ENCODE data around the gene RRM2. TPM values are rescaled to one million over a fixed set of nuclear protein-coding genes. Genes with fewer than 3 reads are reported as not detected.

The RRM2 gene
- total and polyA plus RNA-seq, 2 donors (not counting 1 experiment from before 2014, with no cell fraction given): 6.1 to 36.3 TPM

DNA sequence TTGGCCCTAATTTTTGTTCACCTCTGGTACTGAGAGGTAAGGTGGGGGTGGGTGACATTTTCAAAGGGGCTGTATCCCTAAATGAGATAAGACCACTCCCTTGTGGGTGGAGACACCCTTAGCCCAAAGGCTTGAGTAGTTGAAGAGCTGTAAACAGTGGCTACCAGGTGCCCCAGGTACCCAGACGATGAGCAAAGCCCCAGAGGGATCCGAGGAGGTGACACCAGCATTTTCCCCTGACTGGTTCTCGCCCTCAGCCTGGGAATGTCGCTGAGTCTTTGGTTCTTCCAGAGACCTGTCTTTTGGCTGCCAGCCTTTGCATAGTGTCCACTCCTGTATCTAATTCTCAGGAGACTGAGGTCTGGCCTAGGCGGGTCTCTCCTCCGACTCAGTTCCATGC, 36.5 kb downstream of the RRM2 start:
- H3K9me3 ChIP-seq (ENCODE audit: control insufficient read depth, insufficient read depth, low read depth, low read length): no peaks in the 10 kb centered on the region
- DNase-seq (ENCODE audit: low read depth in 2 of 2): no peak
- H4K20me1 ChIP-seq (ENCODE audit: control insufficient read depth, extremely low read depth, insufficient read depth, low read length): no peaks in the 10 kb centered on the region
- no peak overlapping the region for H3K27ac ChIP-seq (ENCODE audit: insufficient read depth, low read length)
- no peaks in the 10 kb centered on the region for H3K79me2 ChIP-seq (ENCODE audit: control insufficient read depth, insufficient read depth, low read length)
- no peaks in the 10 kb centered on the region for H3K36me3 ChIP-seq (ENCODE audit: control insufficient read depth, insufficient read depth, low read length)
- TF ChIP-seq EZH2 (IDR thresholded peaks at IDR 0.05; ENCODE audit: low read length, missing control alignments) (no peak), CTCF (conservative IDR thresholded peaks at IDR 0.05 in 1 of 2, IDR thresholded peaks at IDR 0.05 in 1 of 2; ENCODE audit: low read depth in 1 of 2, low read length in 2 of 2) (no peak)
- no peak overlapping the region for H3K4me2 ChIP-seq (ENCODE audit: extremely low read depth, insufficient read depth, low read length)
- no peak overlapping the region for H3K4me3 ChIP-seq (replicated peaks in 1 of 4; ENCODE audit: control extremely low read depth in 1 of 4, insufficient read depth in 1 of 4, low read depth in 3 of 4, low read length in 4 of 4)
- H3K27me3 ChIP-seq (ENCODE audit: control insufficient read depth, insufficient read depth, low read length): no peaks in the 10 kb centered on the region
- no peak overlapping the region for H2AFZ ChIP-seq (ENCODE audit: low read length)
- H3K4me1 ChIP-seq (ENCODE audit: control insufficient read depth, extremely low read depth, insufficient read depth, low read length): no peaks in the 10 kb centered on the region
- no peak overlapping the region for H3K9ac ChIP-seq (ENCODE audit: insufficient read depth, low read length)

DNA sequence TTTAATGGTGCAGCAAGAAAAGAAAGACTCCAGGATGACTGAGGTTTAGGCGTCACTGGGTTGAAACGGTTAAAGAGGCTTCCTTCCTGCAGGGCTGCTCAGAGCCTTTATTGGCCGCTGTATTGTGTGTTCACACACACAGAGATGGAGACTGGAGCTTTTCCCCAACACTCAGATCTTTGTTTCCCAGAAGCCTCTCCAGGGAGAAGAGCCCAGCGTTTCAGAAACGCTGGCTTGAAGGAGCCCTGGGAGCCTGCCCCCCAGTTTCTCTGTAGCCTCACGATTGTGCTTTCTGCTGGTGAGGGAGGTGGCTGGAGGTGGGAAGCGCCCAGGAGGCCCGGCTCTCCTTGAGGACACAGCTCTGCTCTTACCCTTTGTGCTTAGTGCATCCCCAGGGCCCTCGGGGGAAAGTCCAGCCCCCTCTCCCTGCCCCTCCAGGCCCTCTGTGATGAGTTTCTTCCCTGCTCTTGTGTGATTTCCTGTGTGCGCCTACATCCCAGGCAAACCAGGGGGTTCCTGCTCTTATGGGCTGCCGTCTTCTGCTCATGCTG, 37.1 kb downstream of the RRM2 start:
- TF ChIP-seq EZH2 (IDR thresholded peaks at IDR 0.05; ENCODE audit: low read length, missing control alignments) (no peak), CTCF (conservative IDR thresholded peaks at IDR 0.05 in 1 of 2, IDR thresholded peaks at IDR 0.05 in 1 of 2; ENCODE audit: low read depth in 1 of 2, low read length in 2 of 2) (no peak)
- H3K27ac ChIP-seq (ENCODE audit: insufficient read depth, low read length): no peak overlapping the region
- H2AFZ ChIP-seq (ENCODE audit: low read length): no peak overlapping the region
- no peaks in the 10 kb centered on the region for H3K9me3 ChIP-seq (ENCODE audit: control insufficient read depth, insufficient read depth, low read depth, low read length)
- no peaks in the 10 kb centered on the region for H3K36me3 ChIP-seq (ENCODE audit: control insufficient read depth, insufficient read depth, low read length)
- no peak for DNase-seq (ENCODE audit: low read depth in 2 of 2)
- H3K4me2 ChIP-seq (ENCODE audit: extremely low read depth, insufficient read depth, low read length): no peak overlapping the region
- no peaks in the 10 kb centered on the region for H3K4me1 ChIP-seq (ENCODE audit: control insufficient read depth, extremely low read depth, insufficient read depth, low read length)
- no peaks in the 10 kb centered on the region for H3K79me2 ChIP-seq (ENCODE audit: control insufficient read depth, insufficient read depth, low read length)
- no peak overlapping the region for H3K4me3 ChIP-seq (replicated peaks in 1 of 4; ENCODE audit: control extremely low read depth in 1 of 4, insufficient read depth in 1 of 4, low read depth in 3 of 4, low read length in 4 of 4)
- H3K27me3 ChIP-seq (ENCODE audit: control insufficient read depth, insufficient read depth, low read length): no peaks in the 10 kb centered on the region
- H4K20me1 ChIP-seq (ENCODE audit: control insufficient read depth, extremely low read depth, insufficient read depth, low read length): no peaks in the 10 kb centered on the region
- H3K9ac ChIP-seq (ENCODE audit: insufficient read depth, low read length): no peak overlapping the region

GRCh38 chr2:10160203-10160955, 37.8 kb downstream of the RRM2 start:
- TF ChIP-seq EZH2 (IDR thresholded peaks at IDR 0.05; ENCODE audit: low read length, missing control alignments) (no peak), CTCF (conservative IDR thresholded peaks at IDR 0.05 in 1 of 2, IDR thresholded peaks at IDR 0.05 in 1 of 2; ENCODE audit: low read depth in 1 of 2, low read length in 2 of 2) (no peak)
- no peak overlapping the region for H3K27ac ChIP-seq (ENCODE audit: insufficient read depth, low read length)

More at GRCh38 chr2:10160203-10160955, 37.8 kb downstream of the RRM2 start:
- Histone ChIP-seq H3K9ac (ENCODE audit: insufficient read depth, low read length) (no peak overlapping the region), H3K36me3 (ENCODE audit: control insufficient read depth, insufficient read depth, low read length) (no peaks in the 10 kb centered on the region), H3K4me3 (replicated peaks in 1 of 4; ENCODE audit: control extremely low read depth in 1 of 4, insufficient read depth in 1 of 4, low read depth in 3 of 4, low read length in 4 of 4) (no peak overlapping the region), H3K4me1 (ENCODE audit: control insufficient read depth, extremely low read depth, insufficient read depth, low read length) (no peaks in the 10 kb centered on the region), H3K79me2 (ENCODE audit: control insufficient read depth, insufficient read depth, low read length) (no peaks in the 10 kb centered on the region), H3K4me2 (ENCODE audit: extremely low read depth, insufficient read depth, low read length) (no peak overlapping the region), H2AFZ (ENCODE audit: low read length) (no peak overlapping the region), H3K27me3 (ENCODE audit: control insufficient read depth, insufficient read depth, low read length) (no peaks in the 10 kb centered on the region), H4K20me1 (ENCODE audit: control insufficient read depth, extremely low read depth, insufficient read depth, low read length) (no peaks in the 10 kb centered on the region), H3K9me3 (ENCODE audit: control insufficient read depth, insufficient read depth, low read depth, low read length) (no peaks in the 10 kb centered on the region)
- DNase-seq (ENCODE audit: low read depth in 2 of 2): no peak
